GM18873 (cell line): ENCODE measurements around the gene GRPR.

ENCODE experiments used
- ATAC-seq: cut with Tn5 transposase; IDR thresholded peaks from one replicate; pipeline ENCODE4 v1.9.1; 2021; ENCODE audit warnings: mild to moderate bottlenecking, moderate library complexity, moderate number of reproducible peaks; ENCODE audit not compliant: unreplicated experiment, low FRiP score

The GRPR gene

DNA sequence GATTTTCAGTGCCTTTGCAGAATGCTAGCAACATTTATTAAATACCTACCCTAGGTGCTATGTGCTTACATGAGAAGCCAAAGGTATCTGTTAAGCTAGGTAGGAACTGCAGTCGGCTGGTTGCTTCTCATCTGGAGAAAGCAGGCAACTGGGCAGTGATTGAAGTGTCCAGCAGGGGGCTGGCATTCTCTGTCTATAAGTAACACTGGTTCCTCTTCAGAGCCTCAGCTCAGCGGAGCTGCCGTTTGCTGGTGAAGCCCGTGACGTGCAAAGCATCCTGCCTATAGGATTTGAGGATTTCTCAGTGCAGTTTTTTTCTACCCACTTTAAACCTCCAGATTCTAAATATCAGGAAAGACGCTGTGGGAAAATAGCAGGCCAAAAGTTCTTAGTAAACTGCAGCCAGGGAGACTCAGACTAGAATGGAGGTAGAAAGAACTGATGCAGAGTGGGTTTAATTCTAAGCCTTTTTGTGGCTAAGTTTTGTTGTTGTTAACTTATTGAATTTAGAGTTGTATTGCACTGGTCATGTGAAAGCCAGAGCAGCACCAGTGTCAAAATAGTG, at the start of gene GRPR:
GRPR (plus strand) TSS at position 344 of the 565 bp plus-strand sequence. CDS start 389 bp downstream, outside the sequence.
- peak; percentile 48 for ATAC-seq

DNA sequence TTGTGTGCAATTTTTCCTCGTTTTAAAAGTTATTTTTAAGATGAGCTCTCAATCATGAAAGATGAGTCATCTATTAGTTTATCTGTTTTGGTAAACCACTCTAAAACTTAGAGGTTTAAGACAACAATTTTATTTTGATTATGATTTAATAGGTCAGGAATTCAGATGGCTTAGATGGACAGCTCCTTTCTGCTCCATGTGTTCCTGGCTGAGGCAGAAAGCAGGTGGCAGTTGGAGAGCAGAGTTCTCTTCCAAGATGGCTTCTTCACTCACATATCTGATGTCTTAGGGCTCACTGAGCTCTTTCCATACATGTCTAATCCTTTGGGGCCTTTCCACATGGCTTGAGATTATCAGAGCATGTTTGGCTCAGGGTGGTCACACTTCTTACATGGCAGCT, 48.3 kb upstream of the GRPR start:
- no peak for ATAC-seq

DNA sequence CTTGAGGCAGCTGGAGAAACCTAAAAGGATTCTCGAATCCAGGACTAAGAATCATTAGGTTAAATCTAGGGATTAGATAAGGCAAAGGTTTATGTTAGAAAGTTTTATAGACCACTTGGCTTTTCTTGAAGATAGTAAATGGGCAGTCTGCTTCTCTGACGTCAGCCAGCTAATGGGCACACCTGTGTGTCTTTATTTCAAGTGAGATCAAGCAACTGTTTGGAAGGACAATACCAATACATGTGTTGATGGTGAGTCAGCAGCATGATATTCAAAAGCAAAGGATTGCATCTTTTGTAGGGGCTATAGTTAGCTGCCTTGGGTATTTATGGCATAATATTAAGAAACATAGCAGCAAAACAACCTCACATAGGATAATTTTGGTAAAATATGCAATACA, 46.5 kb upstream of the GRPR start:
- ATAC-seq: no peak

DNA sequence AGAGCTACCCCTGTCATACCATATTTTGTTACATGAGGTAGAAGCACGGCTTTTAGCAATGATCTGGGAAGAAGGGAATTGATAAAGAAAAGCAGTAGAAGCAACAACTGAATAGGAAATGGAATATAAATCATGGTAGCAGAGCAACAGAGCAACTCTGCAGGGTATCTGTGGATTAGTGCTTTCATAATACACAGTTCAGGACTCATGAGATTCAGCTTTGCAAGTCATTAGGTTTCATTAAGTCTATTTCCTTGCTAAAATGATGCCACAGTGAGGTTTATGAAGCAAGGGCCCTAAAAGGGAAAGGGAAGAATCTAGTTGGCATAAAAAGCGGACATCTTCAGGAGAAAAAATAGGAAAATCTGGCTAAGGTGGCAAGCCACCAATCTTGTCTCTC, 45.6 kb upstream of the GRPR start:
- no peak for ATAC-seq

DNA sequence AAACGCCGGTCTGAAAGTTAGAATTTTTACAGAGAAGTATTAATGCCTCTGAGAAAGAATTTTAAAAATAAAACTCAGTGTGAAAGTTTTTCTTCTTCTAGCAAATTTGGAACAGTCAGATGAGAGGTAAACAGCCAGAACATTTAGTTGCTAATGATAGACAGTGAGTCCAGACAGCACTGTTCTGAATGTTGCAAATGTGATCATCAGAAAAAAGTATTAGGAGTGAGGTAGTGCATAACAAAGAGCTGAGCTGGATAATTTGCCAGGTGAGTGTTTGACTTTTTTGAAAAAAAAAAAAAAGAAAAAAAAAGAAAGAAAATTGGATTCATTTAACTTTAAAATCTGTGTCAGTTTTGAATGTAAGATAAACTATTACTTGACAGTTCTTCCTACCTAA, 42.0 kb upstream of the GRPR start:
- ATAC-seq: no peak

DNA sequence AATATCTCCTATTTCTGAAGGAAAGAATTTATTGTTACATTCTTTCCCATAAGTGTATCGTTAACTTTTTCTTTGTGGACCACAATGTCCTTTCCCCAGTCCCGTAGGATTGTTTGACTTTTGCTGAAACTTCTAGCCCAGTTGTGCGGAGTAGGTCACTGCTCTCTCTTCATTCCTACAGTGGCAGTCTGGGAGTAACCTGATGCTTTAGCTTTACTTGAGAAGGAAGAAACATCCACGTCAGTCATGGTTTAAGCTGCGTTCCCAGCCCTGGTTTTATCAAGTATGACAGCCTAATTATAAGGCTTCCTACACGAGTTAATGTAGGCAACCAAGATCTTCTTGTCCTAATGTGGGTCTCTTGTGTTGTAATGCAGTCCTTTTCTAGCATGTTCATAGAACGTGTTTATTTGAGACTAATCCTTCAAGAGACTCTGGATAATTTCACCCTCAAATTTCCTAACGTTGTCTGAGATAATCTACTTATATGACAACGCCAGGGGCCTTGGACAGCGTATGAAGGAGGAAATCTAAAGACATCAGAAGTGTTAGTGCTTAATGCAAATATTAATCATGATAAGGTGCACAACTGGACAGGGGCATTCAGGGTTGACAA, 40.8 kb upstream of the GRPR start:
- no peak for ATAC-seq

DNA sequence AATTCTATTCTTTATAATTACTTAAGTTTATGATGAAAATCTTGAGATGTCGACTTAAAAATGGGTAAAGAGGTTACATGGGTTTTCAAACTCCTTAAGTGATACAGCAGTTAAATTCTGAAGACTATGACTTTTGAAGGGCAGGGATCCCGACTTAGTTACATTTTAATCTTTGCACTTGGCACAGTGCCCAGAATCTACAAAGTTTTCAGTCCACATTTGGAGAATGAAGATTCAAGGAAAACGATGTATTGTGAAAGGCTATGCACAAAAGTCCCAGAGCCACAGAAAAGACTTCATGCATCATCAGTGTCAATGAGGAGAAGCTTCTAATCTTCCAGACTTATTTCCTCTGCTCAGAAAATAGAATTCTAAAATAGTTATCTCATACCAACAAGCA, 36.3 kb upstream of the GRPR start:
- no peak for ATAC-seq

DNA sequence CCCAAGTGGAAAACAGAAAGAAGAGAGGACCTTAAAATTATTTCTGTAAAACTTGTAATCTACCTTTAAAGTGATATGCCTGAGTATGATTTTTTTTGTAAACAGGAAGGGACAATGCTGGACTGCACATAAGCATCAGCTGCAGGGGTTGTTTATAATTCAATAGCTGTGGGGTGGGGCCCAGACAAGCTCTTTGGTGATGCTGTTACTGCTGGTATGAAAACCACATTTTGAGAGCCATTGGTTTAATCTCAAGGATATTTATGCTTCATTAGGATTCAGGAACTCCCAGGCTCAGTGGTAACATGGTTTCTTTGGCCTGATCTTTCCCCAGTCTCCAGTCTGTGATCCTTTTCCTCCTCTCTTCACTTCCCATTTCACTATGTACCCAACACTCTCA, 34.3 kb upstream of the GRPR start:
- ATAC-seq: no peak

DNA sequence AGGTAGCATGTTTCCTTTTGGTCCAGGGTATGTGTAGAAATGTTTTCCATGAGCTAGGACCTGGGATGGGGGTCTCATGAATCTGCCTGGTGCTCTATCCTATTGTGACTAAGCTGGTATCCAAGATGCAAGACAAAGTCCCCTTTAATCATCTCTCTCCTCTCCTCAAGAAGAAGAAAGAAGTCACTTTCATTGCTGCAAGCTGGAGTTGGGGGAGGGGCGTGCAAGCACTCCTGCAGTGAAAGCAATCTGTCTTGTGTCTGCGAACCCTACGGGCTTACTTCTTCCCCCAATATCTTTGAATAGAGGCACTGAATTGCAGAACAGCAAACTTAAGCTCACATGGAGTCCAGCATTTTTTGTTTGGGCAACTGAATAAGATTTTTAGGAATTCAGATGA, 27.2 kb upstream of the GRPR start:
- ATAC-seq: no peak

DNA sequence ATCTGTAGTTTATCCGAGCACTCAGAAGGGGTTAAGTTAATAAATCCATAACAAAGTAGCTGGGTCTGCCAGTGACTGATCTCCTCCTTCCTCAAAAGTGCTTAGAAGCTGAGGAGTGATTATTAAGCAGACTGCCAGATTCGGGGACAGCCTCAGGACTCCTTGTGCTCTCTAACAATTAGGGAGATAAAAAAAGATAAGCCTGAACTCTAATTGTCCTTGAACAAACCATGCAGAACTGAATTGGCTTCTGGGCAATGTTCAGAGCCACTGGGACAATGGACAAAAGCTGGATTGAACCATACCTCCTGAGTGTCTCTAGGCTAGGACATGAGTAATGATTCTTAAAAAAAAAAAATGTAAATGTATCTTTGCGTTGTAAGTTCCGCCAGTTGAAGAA, 22.7 kb upstream of the GRPR start:
- ATAC-seq: no peak

DNA sequence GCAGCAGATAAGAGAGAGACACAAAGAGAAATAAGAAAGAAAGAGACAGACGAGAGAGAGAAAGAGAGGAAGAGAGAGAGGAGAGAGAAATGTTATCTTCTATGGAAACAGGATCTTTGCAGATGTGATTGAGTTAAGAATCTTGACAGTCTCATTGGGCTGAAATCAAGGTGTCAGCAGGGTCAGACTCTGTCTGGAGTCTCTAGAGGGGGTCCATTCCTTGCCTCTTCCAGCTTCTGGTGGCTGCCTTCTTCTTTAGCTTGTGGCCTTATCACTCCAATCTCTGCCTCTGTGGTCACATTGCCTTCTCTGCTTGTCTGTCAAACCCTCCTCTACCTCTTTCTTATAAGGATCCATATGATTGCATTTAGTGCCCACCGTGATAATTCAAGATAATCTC, 21.8 kb upstream of the GRPR start:
- ATAC-seq: no peak

DNA sequence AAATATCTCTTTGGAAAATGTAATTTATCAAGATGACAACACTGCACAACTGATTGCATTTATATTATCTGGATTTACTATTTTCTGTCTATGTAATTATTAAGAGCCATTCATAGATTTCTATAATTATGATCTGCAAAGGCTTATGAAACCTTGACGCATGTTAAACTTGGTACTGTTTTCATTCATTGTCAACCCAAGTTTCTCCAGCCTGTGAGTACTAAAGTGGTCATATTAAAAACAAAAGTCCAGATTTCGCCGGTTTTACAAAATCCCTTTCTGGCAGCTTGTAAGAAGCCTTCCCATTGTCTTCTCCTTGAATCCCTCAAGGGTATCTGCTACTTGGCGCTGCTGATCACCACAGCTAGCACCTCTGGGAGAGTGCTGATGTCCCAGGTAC, 19.7 kb upstream of the GRPR start:
- no peak for ATAC-seq

DNA sequence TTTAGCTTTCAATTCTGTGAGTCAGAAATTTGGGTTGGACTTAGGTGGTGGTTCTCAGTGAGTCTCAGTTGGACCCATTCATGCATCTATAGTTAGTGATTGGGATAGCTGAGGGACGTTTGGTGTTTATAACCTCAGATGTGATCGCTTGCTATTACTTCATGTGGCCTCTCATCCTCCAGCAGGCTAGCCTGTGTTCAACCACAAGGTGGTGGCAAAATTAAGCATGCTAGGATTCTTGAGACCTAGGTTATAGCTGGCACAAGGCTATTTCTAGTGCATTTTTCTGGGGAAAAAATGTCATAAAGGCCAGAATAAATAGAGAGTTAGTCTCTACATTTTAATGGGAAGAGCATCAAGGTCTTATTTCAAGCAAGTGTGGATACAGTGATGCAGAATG, 10.9 kb upstream of the GRPR start:
- no peak for ATAC-seq

DNA sequence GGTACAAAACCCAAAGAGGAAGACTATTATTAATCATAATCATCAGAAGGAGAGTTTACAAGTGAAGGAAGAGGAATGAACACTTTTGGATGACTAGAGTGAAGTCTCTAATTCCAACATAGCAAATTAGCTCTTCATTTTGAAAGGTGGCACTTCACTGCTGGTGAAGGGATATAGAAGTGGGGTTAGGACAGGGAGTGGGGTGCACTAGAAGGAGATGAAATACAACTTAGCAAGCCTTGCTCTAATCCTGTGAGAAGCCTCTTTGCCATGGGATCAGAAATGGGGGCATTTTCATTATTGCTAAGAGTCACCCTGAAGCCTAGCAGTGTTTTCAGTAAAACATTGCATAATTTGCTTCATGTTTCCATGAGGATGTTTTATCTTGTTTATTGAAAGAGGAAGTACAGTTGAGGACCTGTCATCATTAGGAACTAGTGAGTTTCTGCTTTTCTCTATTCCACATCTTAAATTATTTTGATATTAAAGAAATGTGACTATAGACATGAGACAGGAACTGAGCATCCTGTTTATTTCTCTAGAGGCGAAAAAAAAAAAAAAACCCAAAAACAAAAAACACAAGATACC, 9.3 kb upstream of the GRPR start:
- ATAC-seq: no peak

DNA sequence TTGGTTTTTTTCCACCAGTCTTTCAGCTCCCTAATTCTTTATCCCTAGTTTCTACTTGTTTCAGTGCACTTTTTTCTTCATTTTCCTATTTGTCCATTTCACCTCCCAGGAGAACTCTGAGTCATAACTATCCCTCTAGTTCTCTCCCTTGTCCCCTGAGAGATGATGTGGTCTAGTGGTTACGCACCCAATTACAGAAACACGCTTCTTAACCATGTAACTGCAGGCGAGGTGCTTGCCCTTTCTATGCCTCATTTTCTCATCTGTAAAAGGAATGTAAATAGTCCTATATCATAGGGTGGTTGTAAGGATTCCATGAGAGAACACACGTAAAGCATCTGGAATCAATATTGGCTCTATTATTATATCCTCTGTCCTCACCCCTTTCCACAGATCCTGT, 8.8 kb upstream of the GRPR start:
- no peak for ATAC-seq

DNA sequence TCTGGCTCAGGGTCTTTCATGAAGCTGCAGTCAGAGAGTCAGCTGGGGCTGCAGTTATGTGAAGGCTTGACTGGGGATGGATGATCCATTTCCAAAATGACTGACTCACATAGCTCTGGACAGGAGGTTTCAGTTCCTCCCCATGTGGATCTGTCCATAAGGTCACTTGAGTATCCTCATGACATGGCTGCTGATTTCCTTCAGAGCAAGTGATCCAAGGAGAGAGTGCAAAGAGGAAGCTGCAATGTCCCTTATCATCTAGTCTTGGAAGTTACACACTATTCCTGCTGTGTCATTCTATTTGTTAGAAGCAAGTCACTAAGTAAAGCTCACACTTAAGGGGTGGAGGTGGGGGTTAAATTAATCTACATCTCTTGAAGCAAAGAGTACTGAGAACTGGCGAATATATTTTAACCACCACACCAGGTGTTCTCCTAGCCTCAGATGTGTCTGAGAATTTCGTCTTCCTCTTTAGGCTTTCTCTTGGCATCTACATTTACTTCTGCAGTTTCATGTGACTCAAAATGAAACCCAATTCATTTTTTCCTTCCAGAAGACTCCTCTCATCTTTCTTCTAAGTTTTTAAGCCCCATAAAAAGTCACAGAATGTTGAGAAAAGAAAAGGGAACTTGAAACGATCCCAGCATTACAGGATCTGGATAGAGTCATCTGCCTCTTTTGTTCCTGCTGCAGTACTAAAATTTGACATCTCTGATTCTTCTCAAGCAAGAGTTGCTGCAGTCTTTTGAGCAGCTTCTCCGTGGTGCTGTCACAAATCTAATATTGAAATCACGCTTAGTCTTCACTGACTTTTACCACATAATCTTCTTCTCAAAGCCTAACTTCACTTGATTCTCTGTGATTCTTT, 3.8 kb upstream of the GRPR start:
- peak; percentile 88 for ATAC-seq

DNA sequence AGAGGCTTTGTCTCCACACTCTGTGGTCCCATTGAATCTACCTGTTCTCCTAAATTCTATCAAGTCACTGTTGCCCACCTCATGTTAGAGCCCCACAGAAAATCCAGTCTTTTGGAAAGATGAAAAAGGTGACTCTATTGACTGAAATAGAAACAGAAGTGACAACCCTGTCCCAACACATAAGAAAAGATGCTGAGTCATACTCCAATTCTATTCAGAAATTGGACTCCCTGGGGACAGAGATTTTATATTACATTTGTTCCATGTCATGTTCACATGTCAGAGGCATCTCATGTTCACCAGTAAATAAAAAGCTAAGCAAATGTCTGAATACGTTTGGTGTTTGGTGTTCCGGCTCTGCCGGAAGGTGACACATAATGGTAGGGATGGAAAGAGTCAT, 2.9 kb upstream of the GRPR start:
- no peak for ATAC-seq

DNA sequence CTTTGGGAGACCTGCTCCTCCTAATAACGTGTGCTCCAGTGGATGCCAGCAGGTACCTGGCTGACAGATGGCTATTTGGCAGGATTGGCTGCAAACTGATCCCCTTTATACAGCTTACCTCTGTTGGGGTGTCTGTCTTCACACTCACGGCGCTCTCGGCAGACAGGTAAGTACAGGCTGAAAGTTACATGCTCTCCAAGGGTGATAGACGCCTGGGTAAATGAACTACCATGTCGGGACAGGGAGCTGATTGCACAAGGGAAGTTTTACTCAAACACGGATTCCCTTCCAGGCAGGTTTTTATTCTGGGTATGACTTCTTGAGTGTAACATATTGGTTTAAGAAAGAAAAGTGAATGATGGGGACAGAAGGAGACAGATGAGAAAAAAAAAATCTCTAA, 836 bp downstream of the GRPR start:
- ATAC-seq: no peak

DNA sequence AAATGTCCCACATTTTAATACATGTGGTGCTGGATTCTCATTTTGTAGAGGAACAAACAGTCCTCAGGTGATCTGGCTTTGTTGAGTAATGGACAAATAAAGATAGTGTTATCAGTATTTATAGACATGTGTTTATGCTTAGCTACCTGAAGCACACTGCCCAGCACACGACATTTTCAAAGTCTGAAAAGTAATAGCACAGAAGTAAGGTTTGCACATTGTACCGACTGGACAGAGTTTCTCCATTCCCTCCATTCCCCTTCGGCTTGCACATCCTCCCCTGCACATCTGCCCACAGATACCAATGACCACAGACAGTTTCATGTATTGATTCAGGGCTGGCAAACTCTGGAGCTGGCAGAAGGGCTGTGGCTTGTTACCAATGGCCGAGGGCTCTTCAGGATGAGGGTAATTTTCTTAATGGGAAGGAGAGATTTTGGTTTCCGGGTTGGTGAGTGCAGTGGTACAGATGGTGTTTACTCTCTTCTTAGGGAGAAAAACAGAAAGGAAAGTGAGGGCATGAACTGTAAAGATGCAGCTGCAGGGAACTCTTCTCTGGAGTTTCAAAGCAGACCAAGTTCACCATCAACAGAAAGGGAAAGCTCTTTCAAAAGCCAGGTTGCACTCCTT, 2.3 kb downstream of the GRPR start:
- ATAC-seq: no peak

DNA sequence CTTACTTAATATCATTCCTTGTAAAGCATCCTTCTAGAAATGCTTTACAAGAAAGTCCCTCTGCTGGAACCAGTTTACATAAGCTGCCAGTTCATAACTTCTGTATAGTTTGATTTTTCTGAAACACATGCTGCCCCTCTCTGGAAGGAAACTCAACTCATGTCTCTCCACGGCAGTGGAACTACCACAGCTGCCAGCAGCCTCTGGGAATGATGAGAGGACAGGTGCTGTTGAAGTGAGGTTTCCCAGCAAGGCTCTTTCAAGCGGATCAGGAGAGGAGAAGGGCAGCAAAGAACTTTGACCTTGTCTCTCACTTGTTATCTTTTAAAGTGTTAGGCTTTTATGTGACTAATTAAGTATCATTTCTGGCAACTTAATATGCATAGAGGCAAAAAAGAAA, 7.3 kb downstream of the GRPR start:
- no peak for ATAC-seq

DNA sequence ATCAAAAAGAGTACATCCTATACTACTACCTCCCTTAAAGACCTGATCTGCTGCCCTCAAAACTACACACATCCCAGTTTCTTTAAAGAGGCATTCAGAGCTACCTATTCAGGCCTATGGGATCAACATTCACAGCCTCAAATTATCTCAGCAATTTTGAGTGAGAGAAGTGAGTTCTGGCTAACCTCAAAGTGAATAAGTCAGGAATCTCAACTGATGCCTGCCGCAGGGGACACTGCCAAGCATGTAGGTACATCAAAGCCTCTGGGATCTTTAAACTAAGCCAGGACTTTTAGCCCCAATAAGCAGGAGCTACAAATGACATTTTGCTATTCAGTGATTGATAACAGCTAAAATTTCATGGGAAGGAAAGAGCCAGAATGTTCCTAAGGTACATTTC, 11.6 kb downstream of the GRPR start:
- no peak for ATAC-seq
